Measurements from ENCODE around the gene FGGY. TPM values are rescaled to one million over a fixed set of nuclear protein-coding genes. Genes with fewer than 3 reads are reported as not detected.

Gene FGGY
- total RNA-seq, 1 experiment from 2014 or later: 12.0 TPM

GRCh38 chr1:59288046-59288445 is 8.8 kb upstream of the FGGY start (continued):
- TF ChIP-seq ZNF423 (CRISPR knock-in tag; IDR thresholded peaks at IDR 0.05): no peak

- no peak for TF ChIP-seq NR1H2 (CRISPR knock-in tag; IDR thresholded peaks at IDR 0.05)
- no peak for TF ChIP-seq TCF7 (CRISPR knock-in tag; IDR thresholded peaks at IDR 0.05; ENCODE audit: low read depth)
- TF ChIP-seq RELA (CRISPR knock-in tag; IDR thresholded peaks at IDR 0.05; ENCODE audit: borderline replicate concordance): no peak
- TF ChIP-seq FOXJ3 (CRISPR knock-in tag; IDR thresholded peaks at IDR 0.05; ENCODE audit: borderline replicate concordance): no peak
- TF ChIP-seq EMX1 (CRISPR knock-in tag; IDR thresholded peaks at IDR 0.05): no peak
- no peak for TF ChIP-seq ZNF232 (CRISPR knock-in tag; IDR thresholded peaks at IDR 0.05)
- TF ChIP-seq NR3C1 (CRISPR knock-in tag; conservative IDR thresholded peaks at IDR 0.05; ENCODE audit: low read depth): no peak
- TF ChIP-seq CBFB (CRISPR knock-in tag; IDR thresholded peaks at IDR 0.05; ENCODE audit: low read depth): no peak
- TF ChIP-seq NR2C2 (CRISPR knock-in tag; IDR thresholded peaks at IDR 0.05): no peak
- no peak for TF ChIP-seq MXD4 (CRISPR knock-in tag; IDR thresholded peaks at IDR 0.05; ENCODE audit: borderline replicate concordance)
- TF ChIP-seq FOXP1 (CRISPR knock-in tag; IDR thresholded peaks at IDR 0.05; ENCODE audit: borderline replicate concordance): no peak
- TF ChIP-seq GTF2I (CRISPR knock-in tag; conservative IDR thresholded peaks at IDR 0.05): no peak
- TF ChIP-seq AR (CRISPR knock-in tag; IDR thresholded peaks at IDR 0.05): no peak
- no peak for TF ChIP-seq ZNF512 (CRISPR knock-in tag; IDR thresholded peaks at IDR 0.05; ENCODE audit: borderline replicate concordance)
- no peak for TF ChIP-seq ZNF121 (CRISPR knock-in tag; IDR thresholded peaks at IDR 0.05)
- no peak for TF ChIP-seq SP1 (CRISPR knock-in tag; conservative IDR thresholded peaks at IDR 0.05)
- no peak for TF ChIP-seq STAT6 (CRISPR knock-in tag; conservative IDR thresholded peaks at IDR 0.05; ENCODE audit: low read depth)
- DNase-seq (ENCODE audit: low spot score) (no peak), ATAC-seq (no peak)
- H3K27me3 Mint-ChIP-seq (ENCODE audit: low read depth): no peaks in the 10 kb centered on the region
- H3K36me3 Mint-ChIP-seq: no peaks in the 10 kb centered on the region
- H3K27ac Mint-ChIP-seq: no peak overlapping the region
- CTCF ChIA-PET: interaction anchor here (0.6 to 1.4 kb wide), 9 partner anchors 20 to 475 kb away, joined by 3 to 7 read pairs (median 3); no protein-coding TSS in a partner anchor
- H3K4me3 Mint-ChIP-seq: no peak overlapping the region
- POLR2A ChIA-PET: no interaction called here
- no peaks in the 10 kb centered on the region for H3K9me3 Mint-ChIP-seq
- H3K4me1 Mint-ChIP-seq: peaks cover 5% of the 10 kb centered on the region; the same call in 1 of the 2 replicates
Observed at GRCh38 chr1:59289570-59289969, 7.3 kb upstream of the FGGY start.

All from WTC11 (cell line).